Heart right ventricle (tissue), 16 donors: ENCODE results near the gene CLASP2. TPM values are rescaled to one million over a fixed set of nuclear protein-coding genes. Genes with fewer than 3 reads are reported as not detected.

Experiments
- ATAC-seq, 8 donors: fragments of 200-7000 bp; cut with Tn5 transposase; one replicate each; pipeline ENCODE4 v1.9.1; 2020; ENCODE audit warnings: mild to moderate bottlenecking in 8 of 8, moderate library complexity in 8 of 8, moderate number of reproducible peaks in 1 of 8
- DNase-seq, 2 donors: peaks; one replicate each; pipeline ENCODE4 v3.0.0-alpha.2; 2020
- H3K27ac ChIP-seq, 10 donors: fragments of 200-600 bp; sonication (generic) in 2 of 10; one replicate each; pipeline versions ENCODE4 v1.5.0 to v1.8.0; 2020 to 2022; ENCODE audit warnings: mild to moderate bottlenecking in 3 of 10
- H3K27me3 ChIP-seq, 7 donors: fragments of 200-600 bp; one replicate each; pipeline ENCODE4 v1.8.0; 2021 to 2022; ENCODE audit warnings: mild to moderate bottlenecking in 2 of 7
- H3K36me3 ChIP-seq, 9 donors: fragments of 200-600 bp; sonication (generic) in 1 of 9; one replicate each; pipeline versions ENCODE4 v1.5.0 to v1.8.0; 2020 to 2022; ENCODE audit warnings: mild to moderate bottlenecking in 2 of 9
- H3K4me1 ChIP-seq, 9 donors: fragments of 200-600 bp; sonication (generic) in 1 of 9; one replicate each; pipeline versions ENCODE4 v1.5.0 to v1.8.0; 2020 to 2022; ENCODE audit warnings: mild to moderate bottlenecking in 4 of 9
- H3K4me3 ChIP-seq, 10 donors: fragments of 200-600 bp; sonication (generic) in 2 of 10; one replicate each; pipeline versions ENCODE4 v1.5.0 to v1.8.0; 2020 to 2022; ENCODE audit warnings: mild to moderate bottlenecking in 7 of 10, moderate library complexity in 2 of 10
- H3K9me3 ChIP-seq, 11 donors: fragments of 200-600 bp in 10 of 11; sonication (generic) in 2 of 11; one replicate each; pipeline versions ENCODE4 v1.5.0 to v1.8.0; 2013 to 2022; ENCODE audit warnings: mild to moderate bottlenecking in 2 of 11, control low read depth in 1 of 11, moderate library complexity in 1 of 11
- CTCF ChIP-seq, 9 donors: fragments of 200-600 bp; sonication (generic) in 2 of 9; IDR thresholded peaks; one replicate each; pipeline versions ENCODE4 v1.5.0 to v1.8.0; 2021 to 2022; ENCODE audit warnings: antibody characterized with exemption in 9 of 9, mild to moderate bottlenecking in 5 of 9, moderate library complexity in 1 of 9
- WGBS, 2 donors: extraction: QIAGEN DNeasy Blood & Tissue Kit; methylation state at CpG; one replicate each; pipeline ENCODE4 v1.1.7; 2013; ENCODE audit warnings: inconsistent platforms in 1 of 2; 5-methylcytosine and 5-hydroxymethylcytosine counted together
- intact Hi-C, 10 donors: fragments of 100-400 bp; cut with DNase I; formaldehyde crosslinking; loops; one replicate each; pipeline versions ENCODE4 v1.11.1 to v1.14.2; 2022
- polyA plus RNA-seq, 2 donors: library from polyadenylated mRNA; stranded (reverse); fragments of 200-250 nt; gene quantifications; one replicate each; pipeline ENCODE4 v1.2.3, GENCODE V29; 2013
- total RNA-seq, 10 donors: library from RNA; stranded (reverse); fragmentation: NEBNext Ultra II Directional in 3 of 10; extraction: Animal tissue kit (Norgen Biotek cat#: 25700) in 3 of 10; gene quantifications; one replicate each; pipeline versions ENCODE4 v1.2.1 to v1.2.4, GENCODE V29; 2021 to 2023
- donor health status: Arrhythmogenic right ventricular cardiomyopathy.
- donor health status: ischemic (EF 13 %, LVEDD 7.1; RV severe dilation, severe dysfunction).
- donor health status: healthy with polysubstance abuse.
- donor health status: DM: no; HTN: yes; CAD: no.
- donor health status: DM: no; HTN: no; CAD: no.
- donor health status: ischemic (EF 25% LVEDD 6.9; RV normal size, moderate dysfunction).
- donor health status: ischemic (EF 25% LVEDD 5.7; RV mildly dilated, moderate dysfunction).
- donor health status: healthy.
- donor health status: DM: yes; HTN: yes; CAD: no.
- donor health status: Ischemic cardiomyopathy.
- donor health status: ischemic (EF 35%, LVEDD 5.7; RV mildly dilated, moderate dysfunction).
- donor health status: nonischemic (EF 11% LVEDD 7.7; RV severe dilation, severe dysfunction).
- donor health status: DM: yes; HTN: yes; CAD: no.
- donor health status: PGD.
- donor health status: ischemic (EF 29% LVEDD 5.4; RV normal size, mild dysfunction).
- donor health status: nonischemic (EF 23%, LVEDD 6.1; RV moderate dilation, normal function).

The CLASP2 gene
- total and polyA plus RNA-seq, 12 donors = 9.7 to 107 (median 84.9) TPM

DNA sequence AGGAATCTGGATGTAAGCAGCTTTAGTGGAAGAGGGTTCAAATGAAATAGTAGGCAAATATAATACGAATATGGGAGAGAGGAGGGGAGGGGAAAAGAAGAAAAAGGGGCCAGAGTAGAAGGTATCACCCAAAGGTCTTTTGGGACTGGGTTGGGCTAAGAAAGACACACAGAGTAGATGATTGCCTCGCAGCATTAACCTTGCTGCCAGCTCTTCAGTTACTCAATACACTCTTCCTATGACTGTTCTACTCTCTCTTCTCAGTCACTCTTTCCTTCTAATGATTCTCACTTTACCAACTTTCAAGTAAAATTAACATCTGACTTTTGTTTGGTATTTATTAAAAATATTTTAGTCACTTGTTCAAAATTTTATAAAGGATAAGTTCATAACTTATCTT, 52.8 kb downstream of the CLASP2 start:
- Histone ChIP-seq H3K27me3 (no peaks in the 10 kb centered on the region), H3K4me3 (no peak overlapping the region), H3K4me1 (peaks cover 0 to 17% (median 4%) of the 10 kb centered on the region in 9 donors), H3K36me3 (peaks cover 0 to 14% (median 0%) of the 10 kb centered on the region in 9 donors), H3K9me3 (no peaks in the 10 kb centered on the region), H3K27ac (no peak overlapping the region)
- intact Hi-C loops = loop anchor here in 1 of 10 donors (10.0 kb wide), 1 partner anchor 50 kb away; the partner anchor contains the start of gene CLASP2
- ATAC-seq (no peak), DNase-seq (no peak)
- 87 to 90% methylated on average over 2 of the region's 2 CpGs for WGBS, 2 donors
- no peak for TF ChIP-seq CTCF (IDR thresholded peaks at IDR 0.05)

- H3K36me3 ChIP-seq = peaks cover 0 to 6% (median 0%) of the 10 kb centered on the region in 9 donors
- H3K9me3 ChIP-seq = no peaks in the 10 kb centered on the region
- no peak for DNase-seq
- WGBS, 2 donors = 59 to 62% methylated on average over 1 of the region's 1 CpG
- peak overlapping the region in 1 of 10 donors; percentile 32 for H3K27ac ChIP-seq
- intact Hi-C loops = loop anchor here in 2 of 10 donors (5.0 to 10.0 kb wide), 2 partner anchors 51 to 53 kb away; partner anchors contain the start of gene CLASP2 (in 2 of the 2)
- no peak overlapping the region for H3K4me3 ChIP-seq
- no peak for TF ChIP-seq CTCF (IDR thresholded peaks at IDR 0.05)
- no peaks in the 10 kb centered on the region for H3K27me3 ChIP-seq
- peak in 1 of 8 donors; percentile 45 for ATAC-seq
- peaks cover 3 to 28% (median 12%) of the 10 kb centered on the region in 9 donors for H3K4me1 ChIP-seq
Measured at GRCh38 chr3:33664195-33664594, 53.9 kb downstream of the CLASP2 start.

GRCh38 chr3:33663042-33663441, 55.0 kb downstream of the CLASP2 start:
- TF ChIP-seq CTCF (IDR thresholded peaks at IDR 0.05) = no peak
- no peaks in the 10 kb centered on the region for H3K9me3 ChIP-seq
- H3K36me3 ChIP-seq = peaks cover 0 to under 1% (median 0%) of the 10 kb centered on the region in 9 donors
- H3K27me3 ChIP-seq = no peaks in the 10 kb centered on the region
- ATAC-seq = no peak
- no peak for DNase-seq
- intact Hi-C loops = loop anchor here in 2 of 10 donors (5.0 to 10.0 kb wide), 2 partner anchors 52 to 54 kb away; partner anchors contain the start of gene CLASP2 (in 2 of the 2)
- H3K27ac ChIP-seq = no peak overlapping the region
- H3K4me3 ChIP-seq = no peak overlapping the region
- peaks cover 3 to 38% (median 17%) of the 10 kb centered on the region in 9 donors for H3K4me1 ChIP-seq

DNA sequence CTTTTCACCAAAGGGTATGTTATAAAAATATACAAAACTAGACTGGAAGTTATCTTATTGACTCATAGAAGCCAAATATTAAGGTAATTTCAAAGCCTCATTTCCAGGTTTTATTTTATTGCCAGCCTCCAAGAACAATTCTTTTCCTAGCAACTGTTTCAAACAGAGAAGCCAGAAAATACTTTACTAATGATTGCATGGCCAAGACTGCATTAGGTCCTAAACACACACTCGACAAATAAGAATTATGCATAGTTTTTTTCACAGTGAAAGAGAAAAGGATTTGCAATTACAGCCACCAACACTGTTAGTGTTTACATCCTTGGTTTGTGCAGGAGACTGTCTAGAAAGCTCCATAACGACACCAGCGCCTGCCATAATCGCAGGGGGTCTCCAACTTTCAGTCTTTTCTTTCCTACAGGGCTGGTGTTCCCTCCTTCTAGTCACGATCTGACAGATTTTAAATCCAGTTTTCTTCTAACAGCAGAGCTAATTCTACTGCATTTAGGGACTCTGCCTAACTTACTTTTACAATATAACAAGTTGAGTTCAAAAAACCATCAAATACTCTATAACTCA, 58.1 kb downstream of the CLASP2 start:
- WGBS, 2 donors = 35 to 36% methylated on average over 5 of the region's 5 CpGs
- no peaks in the 10 kb centered on the region for H3K9me3 ChIP-seq
- H3K4me1 ChIP-seq = peaks cover 3 to 49% (median 31%) of the 10 kb centered on the region in 9 donors
- no peaks in the 10 kb centered on the region for H3K27me3 ChIP-seq
- H3K4me3 ChIP-seq = peak overlapping the region; percentile 15 to 67 (median 56)
- ATAC-seq = no peak
- peak overlapping the region; percentile 69 to 85 (median 82) for H3K27ac ChIP-seq
- no peak for DNase-seq
- H3K36me3 ChIP-seq = no peaks in the 10 kb centered on the region
- intact Hi-C loops = loop anchor here in 5 of 10 donors (2.0 to 10.0 kb wide), 3 partner anchors 55 to 59 kb away; partner anchors contain the start of gene CLASP2 (in 5 of the 5)
- no peak for TF ChIP-seq CTCF (IDR thresholded peaks at IDR 0.05)
